Inferior parietal cortex (tissue), 1 donor: ENCODE results near the gene LSM14B.
A peak's percentile ranks its signal among the peaks of the same experiment; 100 is the strongest.
"Not testable (repeated sequence)": the region's sequence is repeated elsewhere in the genome, so short reads cannot be mapped to it uniquely, and the experiment has no call there.

ENCODE experiments used
- DNase-seq: peaks from one replicate; pipeline ENCODE4 v3.0.0-alpha.2; 2016; ENCODE audit errors: extremely low spot score

LSM14B gene

DNA sequence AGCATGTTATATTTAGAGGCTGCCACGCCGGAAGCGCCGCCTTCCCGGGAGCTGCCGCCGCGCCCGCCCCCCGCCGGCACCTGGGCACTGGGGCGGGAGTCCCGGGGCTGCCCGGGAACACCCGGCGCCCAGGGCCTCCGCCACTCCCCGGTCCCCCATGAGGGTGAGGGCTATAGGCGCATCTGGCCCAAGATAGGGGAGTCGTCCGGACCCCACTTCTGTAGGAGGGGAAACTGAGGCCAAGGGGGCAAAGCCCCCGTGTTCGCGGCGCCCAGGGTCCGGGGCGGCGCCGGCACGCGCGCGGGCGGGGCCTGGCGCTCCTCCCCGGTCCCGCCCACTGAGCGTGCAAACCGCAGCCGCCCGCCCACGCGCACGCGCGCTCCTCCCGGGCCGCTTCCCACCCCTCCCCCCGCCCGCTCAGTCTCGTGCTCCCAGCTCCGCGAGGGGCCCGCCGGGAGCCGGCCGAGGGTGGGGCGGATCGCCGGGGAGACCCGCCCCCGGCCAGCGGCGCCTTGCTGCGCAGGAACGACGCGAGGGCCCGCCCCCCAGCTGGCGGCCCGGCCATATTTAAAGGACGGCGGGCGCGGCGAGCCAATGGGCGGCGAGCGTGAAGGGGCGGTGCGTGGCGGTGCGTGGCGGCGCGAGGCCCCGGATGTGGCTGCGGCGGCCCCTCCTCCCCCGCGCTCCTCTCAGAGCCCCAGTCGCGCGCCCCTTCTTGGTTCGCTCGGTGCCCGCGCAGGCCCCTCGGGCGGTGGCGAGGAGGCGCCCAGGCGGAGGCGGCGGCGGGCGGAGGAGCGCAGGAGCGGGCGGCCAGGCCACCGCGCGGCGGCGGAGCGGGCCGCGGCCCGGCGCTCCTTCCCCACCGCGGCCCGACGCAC, at the start of gene LSM14B:
LSM14B (plus strand) TSS at position 700 of the 878 bp plus-strand sequence. CDS start 192 bp downstream, outside the sequence.
- peak; percentile 90 for DNase-seq

DNA sequence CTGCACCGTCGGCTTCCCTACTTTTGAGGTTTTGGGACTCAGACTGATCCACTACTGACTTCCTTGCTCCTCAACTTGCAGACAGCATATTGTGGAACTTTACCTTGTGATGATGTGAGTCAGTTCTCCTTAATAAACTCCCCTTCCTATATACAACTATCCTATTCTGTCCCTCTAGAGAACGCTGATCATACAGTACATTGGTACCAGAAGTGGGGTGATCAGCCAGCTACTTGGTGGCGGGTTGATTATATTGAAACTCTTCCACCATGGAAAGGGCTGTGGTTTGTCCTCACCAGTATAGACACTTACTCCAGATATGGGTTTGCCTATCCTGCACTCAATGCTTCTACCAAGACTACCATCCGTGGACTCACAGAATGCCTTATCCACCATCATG, 49.0 kb upstream of the LSM14B start:
- DNase-seq, result no peak

DNA sequence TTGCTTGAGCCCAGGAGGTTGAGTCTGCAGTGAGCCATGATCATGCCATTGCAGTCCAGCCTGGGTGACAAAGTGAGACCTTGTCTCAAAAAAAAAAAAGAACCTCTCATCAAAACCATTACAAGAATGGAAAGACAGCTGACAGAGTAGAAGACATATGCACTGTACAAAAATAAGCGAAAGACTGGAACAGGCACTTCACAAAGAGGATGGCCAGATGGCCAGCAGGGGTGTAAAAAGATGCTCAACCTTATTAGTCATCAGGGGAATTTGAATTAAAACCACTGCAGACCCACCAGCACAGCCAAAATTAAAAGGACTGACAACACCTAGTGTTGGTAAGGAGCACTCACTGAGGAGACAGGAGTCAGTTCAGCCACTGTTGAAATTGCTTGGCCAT, 43.1 kb upstream of the LSM14B start:
- DNase-seq, result no peak

DNA sequence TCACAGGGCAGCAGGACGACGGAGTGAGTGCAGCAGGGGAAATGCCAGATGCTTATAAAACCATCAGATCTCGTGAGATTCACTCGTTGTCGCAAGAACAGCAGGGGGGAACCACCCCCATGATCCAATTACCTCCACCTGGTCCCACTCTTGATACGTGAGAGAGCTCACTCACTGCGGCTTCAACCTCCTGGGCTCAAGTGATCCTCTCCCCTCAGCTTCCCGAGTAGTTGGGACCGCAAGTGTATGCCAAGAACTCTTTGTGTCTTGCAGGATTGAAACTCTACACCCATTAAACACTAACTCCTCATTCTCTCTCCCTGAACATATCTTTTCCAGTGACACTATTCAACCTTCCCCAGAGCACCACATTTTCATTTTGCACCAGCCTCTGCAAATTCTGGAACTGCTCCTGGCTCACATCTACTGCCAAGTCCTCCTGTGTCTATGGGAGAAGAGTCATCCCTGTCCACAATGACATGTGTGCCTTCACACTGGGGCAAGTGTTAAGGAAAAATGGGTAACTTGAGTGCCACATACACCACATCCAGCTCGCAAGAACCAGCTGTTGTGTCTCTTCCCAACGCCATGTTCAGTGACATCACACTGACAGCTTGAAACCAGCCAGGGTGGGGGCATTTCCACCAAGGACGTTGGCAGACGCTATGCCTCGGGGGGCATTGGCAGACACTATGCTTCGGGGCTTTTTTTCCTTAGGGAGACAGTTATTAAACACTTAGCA, 41.9 kb upstream of the LSM14B start:
- DNase-seq, result no peak

DNA sequence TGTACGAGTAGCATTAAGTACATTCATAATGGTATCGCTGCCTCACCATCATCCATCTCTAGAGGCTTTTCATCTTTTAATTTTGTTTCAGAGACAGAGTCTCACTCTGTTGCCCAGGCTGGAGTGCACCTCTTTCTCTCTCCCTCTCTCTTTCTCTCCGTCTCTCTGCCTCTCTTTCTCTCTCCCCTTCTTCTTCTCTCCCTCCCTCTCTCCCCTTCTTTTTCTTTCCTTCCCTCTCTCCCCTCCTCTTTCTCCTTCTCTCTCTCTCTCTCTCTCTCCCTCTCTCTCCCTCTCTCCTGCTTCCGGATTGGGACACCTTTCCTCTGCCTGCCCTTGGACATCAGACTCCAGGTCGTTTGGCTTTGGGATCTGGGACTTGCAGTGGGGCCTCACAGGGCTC, 39.0 kb upstream of the LSM14B start:
- DNase-seq, result no peak

DNA sequence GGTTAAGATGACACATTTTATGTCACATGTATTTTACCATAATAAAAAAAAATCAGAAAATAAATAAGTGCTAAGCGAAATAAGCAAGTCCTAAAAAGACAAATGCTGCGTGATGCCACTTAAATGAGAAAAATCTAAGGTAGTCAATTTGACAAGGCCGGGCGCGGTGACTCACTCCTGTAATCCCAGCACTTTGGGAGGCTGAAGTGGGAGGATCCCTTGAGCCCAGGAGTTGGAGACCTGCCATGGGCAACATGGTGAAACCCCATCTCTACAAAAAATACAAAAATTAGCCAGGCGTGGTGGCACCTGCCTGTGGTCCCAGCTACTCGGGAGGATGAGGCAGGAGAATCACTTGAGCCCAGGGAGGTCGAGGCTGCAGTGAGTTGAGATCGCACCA, 38.1 kb upstream of the LSM14B start:
- not testable (repeated sequence) for DNase-seq

DNA sequence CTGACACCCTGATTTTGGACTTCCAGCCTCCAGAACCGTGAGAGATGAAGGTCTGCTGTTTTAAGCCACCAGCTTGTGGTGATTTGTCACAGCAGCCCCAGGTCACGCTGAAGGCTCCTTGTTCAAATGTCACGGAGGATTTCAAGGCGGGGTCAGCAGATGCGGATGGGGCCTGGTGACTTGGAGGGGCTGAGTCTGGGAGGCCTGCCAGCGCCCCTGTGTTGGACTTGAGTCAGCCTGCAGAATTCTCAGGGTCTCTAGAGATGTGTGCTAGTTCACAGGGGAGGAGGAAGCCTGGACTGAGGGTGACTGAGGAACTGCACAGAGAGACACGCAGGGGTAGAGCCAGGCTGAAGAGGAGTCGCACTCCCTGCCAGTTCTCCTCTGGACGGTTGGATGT, 37.1 kb upstream of the LSM14B start:
- DNase-seq, result no peak

DNA sequence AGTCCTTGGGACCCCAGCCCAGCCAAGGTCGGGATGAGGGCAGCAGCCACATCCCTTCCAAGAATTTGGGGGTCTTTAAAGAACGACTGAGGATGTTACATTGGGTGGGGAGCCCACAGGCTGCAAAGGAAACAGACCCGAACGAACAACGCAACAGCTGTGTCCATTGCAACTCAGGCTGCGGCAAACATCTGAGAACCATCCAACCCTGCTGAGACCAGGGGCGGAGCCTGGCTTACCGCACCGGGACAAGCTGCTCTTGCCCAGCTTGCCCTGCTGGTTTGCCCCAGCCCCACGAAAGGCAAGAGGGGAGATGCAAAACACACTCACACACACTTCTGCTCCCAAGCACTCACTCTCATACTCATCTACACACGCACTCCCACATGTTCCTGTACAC, 35.0 kb upstream of the LSM14B start:
- no peak for DNase-seq

DNA sequence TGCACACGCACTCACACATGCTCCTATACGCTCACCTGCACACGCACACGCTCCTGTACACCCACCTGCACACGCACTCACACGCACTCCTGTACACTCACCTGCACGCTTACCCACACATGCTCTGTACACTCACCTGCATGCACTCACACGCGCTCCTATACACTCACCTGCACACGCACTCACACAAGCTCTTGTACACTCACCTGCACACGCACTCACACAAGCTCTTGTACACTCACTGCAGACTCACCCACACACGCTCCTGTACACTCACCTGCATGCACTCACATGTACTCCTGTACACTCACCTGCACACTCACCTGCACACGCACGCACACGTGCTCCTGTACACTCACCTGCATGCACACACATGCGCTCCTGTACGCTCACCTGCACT, 34.6 kb upstream of the LSM14B start:
- no peak for DNase-seq

DNA sequence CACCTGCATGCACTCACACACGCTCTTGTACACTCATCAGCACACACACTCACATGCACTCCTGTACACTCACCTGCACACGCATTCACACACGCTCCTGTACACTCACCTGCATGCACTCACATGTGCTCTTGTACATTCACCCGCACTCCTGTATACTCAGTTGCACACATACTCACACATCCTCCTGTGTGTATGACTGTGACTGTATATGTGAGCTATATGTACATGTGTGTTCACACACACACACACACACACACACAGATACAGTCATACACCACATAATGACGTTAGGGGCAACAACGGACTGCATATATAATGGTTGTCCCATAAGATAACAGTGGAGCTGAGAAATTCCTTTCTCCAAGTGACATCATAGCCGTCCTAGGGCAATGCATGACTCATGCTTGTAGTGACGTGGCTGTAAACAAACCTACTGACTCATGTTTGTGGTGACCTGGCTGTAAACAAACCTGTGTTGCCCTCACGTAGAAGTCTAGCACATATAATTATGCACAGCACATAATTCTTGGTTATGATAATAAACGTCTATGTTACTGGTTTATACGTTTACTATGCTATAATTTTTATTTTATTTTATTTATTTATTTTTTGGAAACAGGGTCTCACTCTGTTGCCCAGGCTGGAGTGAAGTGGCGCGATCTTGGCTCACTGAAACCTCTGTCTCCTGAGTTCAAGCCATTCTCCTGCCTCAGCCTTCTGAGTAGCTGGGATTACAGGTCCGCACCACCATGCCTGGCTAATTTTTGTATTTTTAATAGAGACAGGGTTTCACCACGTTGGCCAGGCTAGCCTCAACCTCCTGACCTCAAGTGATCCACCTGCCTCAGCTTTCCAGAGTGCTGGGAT, 33.8 kb upstream of the LSM14B start:
- DNase-seq, result no peak

DNA sequence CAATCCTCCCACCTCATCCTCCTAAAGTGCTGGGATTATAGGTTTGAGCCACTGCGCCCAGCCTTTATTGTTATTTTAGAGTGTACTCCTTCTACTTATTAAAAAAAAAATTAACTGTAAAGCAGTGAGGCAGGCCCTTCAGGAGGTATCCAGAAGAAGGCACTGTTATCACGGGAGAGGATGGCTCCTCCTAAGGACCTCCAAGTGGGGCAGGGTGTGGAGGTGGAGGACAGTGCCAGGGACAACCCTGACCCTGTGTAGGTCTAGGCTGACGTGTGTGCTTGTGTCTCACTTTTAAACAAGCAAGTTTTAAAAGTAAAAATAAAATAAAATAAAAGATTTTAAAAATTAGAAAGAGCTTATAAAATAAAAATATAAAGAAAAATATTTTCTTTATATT, 32.9 kb upstream of the LSM14B start:
- no peak for DNase-seq

DNA sequence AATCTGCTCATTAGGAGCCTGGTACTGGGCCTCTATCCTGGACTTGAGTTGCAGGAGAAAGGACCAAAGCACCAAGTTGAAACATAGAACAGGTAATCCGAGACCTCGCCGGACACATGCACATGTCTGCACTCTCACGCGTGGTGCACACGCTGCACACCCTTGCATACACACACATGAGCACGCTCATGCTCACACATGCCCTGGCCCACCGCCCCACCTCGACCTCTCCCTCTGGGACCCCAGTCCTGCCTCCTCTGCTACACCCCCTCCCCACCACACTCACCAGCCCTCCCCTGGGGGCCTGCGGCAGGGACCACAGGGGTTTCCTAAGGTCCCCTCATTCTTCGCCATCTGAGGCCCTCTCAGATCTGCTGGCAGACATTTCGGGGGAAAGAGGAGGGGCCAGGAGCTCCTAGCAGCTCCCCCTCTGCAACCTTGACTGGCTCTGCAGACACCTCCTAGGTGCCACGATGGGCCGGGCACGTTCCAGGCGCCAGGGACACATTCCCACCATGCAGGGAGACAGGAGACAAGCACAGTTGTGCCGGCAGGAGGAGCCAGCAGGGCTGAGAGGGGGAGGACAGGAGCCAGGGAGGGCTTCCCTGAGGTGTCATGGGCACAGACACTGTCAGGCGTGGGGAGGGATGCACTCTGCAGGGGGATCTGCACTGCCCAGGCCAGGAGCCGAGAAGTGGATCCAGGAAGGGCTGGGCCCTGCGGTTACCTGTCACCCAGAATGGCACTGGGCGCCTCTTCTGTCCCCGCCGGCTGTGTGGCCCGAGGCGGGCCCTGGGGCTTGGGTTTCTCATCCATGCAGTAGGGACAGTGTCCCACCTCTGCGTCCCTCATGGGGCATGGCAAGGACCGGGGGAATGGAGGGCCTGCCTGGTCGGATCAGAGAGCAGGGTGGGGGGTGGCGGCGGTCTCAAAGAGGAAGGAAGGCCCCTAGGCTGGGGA, 25.6 kb upstream of the LSM14B start:
- DNase-seq, result no peak

DNA sequence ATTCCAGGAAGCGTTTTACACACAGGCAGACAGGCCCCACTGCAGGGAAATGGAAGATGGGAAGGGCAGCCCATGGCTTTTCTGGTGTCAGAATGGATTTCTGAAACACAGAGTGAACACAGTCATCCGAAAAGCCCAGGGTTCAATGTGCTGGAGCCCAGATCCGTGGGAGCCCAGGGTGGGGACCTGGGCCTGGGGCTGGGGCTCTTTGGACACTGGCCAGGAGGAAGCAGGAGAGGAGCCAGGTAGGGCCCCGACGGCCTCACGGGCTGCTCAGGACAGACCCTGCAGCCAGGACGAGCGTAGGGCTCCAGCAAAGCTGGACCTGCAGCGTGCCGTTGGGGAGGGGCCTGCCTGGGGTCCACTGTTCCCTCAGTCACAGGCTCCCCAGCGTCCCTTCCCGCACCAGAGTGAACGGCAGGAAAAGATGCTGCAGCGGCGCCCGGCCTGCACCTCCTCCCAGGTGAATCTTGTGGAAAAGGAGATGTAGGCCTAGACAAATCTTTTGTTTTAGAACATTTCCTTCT, 24.3 kb upstream of the LSM14B start:
- no peak for DNase-seq

DNA sequence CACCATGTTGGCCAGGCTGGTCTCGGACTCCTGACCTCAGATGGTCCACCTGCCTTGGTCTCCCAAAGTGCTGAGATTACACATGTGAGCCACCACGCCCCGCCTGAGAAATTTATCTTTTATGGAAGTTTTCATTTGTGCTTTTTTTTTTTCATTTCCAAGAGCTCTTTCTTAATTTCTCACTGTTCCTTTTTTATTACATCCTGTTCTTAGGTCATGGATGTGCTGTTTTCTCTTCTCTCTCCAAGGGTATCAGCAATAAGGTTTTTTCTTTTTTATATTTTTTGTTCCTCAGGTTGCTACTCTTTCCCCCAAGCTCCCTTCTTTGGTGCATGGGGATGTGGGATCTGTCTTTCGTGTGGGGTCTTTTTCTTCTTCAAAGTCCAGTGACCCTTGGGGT, 21.2 kb upstream of the LSM14B start:
- no peak for DNase-seq

DNA sequence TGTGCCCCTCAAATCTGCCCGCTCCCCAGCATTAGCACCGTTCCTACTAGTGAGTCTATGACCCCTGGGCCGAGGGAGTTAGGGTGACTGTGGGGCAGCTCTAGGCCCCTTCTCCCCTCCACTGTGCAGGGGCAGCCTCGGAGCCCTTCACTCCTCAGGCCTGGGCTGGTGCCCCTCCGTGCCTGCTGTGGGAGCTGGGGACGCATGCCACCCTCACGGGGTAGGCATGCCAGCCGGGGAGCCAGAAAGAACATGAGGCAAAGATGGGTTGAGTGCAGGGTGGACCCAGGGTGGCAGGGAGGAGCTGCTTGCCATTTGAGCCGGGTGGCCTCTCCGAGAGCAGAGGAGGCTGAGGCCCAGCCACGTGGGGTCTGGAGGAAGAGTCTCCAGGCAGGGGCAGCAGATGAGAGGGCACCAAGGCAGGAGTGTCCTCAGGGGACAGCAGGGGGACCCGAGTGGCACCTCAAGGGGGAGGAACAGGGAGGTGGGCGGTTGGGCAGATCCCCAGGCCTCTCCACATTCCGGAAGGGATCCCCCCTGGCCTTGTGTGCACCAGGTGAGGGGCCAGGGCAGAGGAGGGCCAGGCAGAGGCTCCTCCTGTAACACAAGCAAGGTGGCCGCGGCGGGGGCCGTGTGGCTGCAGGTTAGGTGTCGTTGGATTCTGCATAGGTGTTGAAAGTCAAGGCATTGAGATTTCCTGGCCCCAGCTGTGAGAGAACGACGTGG, 18.6 kb upstream of the LSM14B start:
- DNase-seq, result no peak

DNA sequence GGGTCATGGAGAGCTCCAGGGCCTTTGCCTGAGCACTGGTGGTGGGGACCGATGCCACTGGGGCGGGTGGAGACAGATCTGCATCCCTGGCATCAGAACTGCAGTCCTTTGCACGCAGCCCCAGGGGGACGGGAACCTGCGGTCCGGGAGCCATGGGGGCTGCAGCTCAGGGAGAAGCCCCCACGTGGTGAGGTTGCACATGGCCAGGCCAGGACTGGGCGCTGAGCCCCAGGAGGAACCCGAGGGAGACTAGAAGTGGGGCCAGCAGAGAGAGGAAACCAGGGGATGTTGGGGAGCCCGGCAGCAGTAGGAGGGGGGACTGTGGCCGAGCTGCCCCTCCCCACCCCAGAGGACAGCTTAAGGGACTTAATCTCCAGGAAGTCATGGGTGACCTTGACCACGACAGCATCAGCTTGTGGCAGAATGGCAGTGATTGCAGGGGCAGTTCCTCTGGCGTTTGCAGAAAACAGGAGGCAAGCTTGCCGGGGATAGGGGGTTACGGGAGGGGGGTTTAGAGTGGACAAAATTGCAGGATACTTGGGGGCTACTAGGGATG, 18.0 kb upstream of the LSM14B start:
- no peak for DNase-seq

DNA sequence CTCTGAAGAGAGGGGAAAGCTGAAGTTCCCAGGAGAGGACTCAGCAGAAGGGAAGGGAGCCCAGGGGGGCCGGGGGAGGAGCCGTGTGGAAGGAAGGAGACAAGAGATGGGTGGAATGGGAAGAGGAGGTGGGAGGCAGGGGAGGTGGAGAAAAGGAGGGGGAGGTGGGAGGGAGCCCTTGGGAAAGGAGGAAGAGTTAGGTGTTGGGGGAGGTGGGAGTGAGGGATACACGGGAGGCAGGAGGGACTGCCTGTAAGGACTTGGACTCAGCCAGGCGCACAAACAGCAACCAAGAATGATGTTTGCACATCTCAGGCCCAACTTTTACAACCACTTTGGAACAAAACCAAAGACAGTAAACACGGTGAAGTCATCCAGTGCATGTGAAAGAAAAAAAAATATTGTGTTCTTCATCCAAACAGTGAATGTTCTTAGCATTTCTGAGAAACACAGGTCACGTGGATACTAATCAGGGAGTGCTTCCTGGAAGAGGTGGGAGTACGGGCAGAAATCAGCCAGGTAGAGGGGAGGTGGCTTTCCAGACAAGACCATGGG, 17.4 kb upstream of the LSM14B start:
- DNase-seq, result no peak

DNA sequence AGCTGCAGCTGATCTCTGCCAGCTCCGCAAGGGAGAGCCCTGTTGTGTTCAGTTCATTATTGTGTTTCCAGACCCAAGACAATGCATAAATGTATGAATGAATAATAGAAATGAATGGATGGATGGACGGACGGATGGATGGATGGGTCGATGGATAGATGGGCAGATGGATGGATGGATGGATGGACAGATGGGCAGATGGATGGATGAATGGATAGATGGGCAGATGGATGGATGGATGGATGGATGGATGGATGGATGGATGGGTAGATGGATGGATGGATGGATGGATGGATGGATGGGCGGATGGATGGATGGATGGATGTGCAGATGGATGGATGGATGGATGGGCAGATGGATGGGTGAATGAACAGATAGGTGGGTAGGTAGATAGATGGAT, 16.7 kb upstream of the LSM14B start:
- DNase-seq, result no peak

DNA sequence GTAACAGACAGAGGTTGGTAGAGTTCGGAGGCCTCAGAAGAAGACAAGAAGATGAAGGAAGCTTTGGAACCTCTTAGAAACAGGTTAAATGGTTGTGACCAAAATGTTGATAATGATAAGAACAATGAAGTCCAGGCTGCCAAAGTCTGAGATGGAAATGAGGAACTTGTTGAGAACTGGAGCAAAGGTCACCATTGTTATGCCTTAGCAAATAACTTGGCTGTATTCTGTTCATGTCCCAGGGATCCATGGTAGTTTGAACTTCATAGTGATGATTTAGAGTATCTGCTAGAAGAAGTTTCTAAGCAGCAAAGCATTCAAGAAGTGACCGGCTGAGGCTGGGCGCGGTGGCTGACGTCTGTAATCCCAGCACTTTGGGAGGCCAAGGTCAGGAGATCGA, 11.1 kb upstream of the LSM14B start:
- no peak for DNase-seq
